Neural crest cell (in vitro differentiated cells): ENCODE measurements around the gene KDM3B. TPM values are rescaled to one million over a fixed set of nuclear protein-coding genes. Genes with fewer than 3 reads are reported as not detected.
"Not testable (repeated sequence)": the region's sequence is repeated elsewhere in the genome, so short reads cannot be mapped to it uniquely, and the experiment has no call there.

ENCODE experiments used
- DNase-seq: peaks from one replicate; pipeline ENCODE4 v3.0.0; 2021; ENCODE audit warnings: low read depth, mixed read lengths, low spot score
- H3K27ac Mint-ChIP-seq: one replicate; pipeline ENCODE4 v1.8.0; 2021; ENCODE audit warnings: mild to moderate bottlenecking, mixed read lengths; ENCODE audit not compliant: unreplicated experiment
- H3K27me3 Mint-ChIP-seq: 2 replicates; pipeline ENCODE4 v1.8.0; 2021; ENCODE audit warnings: low read depth, mild to moderate bottlenecking, mixed read lengths
- H3K36me3 Mint-ChIP-seq: 2 replicates; pipeline ENCODE4 v1.8.0; 2021; ENCODE audit warnings: low read depth, mild to moderate bottlenecking, mixed read lengths
- H3K4me1 Mint-ChIP-seq: 2 replicates; pipeline ENCODE4 v1.8.0; 2021; ENCODE audit warnings: mixed read lengths
- H3K4me3 Mint-ChIP-seq: one replicate; pipeline ENCODE4 v1.8.0; 2021; ENCODE audit warnings: mild to moderate bottlenecking, mixed read lengths
- H3K9me3 Mint-ChIP-seq: 2 replicates; pipeline ENCODE4 v1.8.0; 2021; ENCODE audit warnings: mixed read lengths
- CTCF ChIP-seq: fragments of 200-600 bp; sonication (generic); conservative IDR thresholded peaks from 2 replicates; pipeline ENCODE4 v1.5.0; 2021; ENCODE audit warnings: antibody characterized with exemption, mild to moderate bottlenecking
- total RNA-seq: library from RNA; stranded (reverse); gene quantifications from 2 replicates; pipeline ENCODE4 v1.2.1, GENCODE V29; 2021

Gene KDM3B
- total RNA-seq, 1 donor from 2014 or later, result 100 TPM

DNA sequence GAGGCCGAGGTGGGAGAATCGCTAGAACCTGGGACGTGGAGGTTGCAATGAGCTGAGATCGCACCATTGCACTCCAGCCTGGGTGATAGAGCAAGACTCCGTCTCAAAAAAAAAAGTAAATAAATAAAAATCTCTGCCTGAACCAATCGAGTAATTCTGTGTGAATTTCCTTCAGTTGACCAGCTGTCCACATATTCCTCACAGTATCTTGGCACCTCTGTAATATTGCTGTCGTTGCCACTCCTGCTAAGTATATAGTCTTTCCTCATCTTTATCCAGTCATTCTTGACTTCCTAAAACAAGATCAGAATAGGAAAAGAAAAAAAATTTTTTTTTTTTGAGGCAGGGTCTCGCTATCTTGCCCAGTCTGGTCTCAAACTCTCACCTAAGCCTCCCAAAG, 29.9 kb downstream of the KDM3B start:
- no peaks in the 10 kb centered on the region for H3K27me3 Mint-ChIP-seq
- no peak overlapping the region for H3K4me3 Mint-ChIP-seq
- H3K36me3 Mint-ChIP-seq, result peaks cover 7% of the 10 kb centered on the region
- no peak for DNase-seq
- no peak for TF ChIP-seq CTCF
- no peak overlapping the region for H3K27ac Mint-ChIP-seq
- H3K4me1 Mint-ChIP-seq, result no peaks in the 10 kb centered on the region
- H3K9me3 Mint-ChIP-seq, result no peaks in the 10 kb centered on the region

DNA sequence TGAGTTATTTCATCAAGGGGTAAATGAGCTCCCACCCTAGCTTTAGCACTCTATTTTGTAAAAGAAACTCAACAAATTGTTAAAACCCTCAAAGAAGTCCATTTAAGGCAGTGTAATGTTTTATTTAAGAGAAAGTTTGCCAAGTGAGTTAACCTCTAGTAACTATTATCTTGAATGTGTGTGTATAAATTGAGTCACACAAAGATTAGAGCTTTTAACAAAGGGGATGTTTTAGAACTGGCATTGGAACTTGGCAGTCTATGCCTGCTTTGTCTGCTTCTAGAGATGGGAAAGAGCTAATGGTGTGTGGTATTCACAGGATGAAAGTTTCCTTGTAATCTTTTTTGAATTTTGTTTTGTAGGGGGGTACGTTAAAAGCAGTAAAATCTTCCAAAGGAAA, 33.2 kb downstream of the KDM3B start:
- H3K4me3 Mint-ChIP-seq, result no peak overlapping the region
- DNase-seq, result no peak
- no peaks in the 10 kb centered on the region for H3K9me3 Mint-ChIP-seq
- H3K27ac Mint-ChIP-seq, result no peak overlapping the region
- H3K4me1 Mint-ChIP-seq, result peaks cover 2% of the 10 kb centered on the region
- H3K36me3 Mint-ChIP-seq, result peaks cover 9% of the 10 kb centered on the region
- H3K27me3 Mint-ChIP-seq, result no peaks in the 10 kb centered on the region
- no peak for TF ChIP-seq CTCF

DNA sequence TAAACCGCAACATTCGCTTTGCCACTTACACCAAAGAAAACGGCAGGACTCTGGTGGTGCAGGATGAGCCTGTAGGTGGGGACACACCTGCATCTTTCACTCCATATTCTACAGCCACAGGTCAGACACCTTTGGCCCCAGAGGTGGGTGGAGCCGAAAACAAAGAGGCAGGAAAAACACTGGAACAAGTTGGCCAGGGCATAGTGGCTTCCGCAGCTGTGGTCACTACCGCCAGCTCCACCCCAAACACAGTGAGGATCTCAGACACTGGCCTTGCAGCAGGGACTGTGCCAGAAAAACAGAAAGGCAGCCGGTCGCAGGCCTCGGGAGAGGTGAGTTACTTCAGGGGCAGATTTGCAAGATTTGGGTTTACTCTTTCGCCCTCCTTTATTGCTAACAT, 33.8 kb downstream of the KDM3B start:
- no peak for TF ChIP-seq CTCF
- Mint-ChIP-seq H3K4me3 (no peak overlapping the region), H3K27ac (no peak overlapping the region), H3K9me3 (no peaks in the 10 kb centered on the region), H3K27me3 (no peaks in the 10 kb centered on the region), H3K4me1 (peaks cover 7% of the 10 kb centered on the region), H3K36me3 (peaks cover 11% of the 10 kb centered on the region)
- no peak for DNase-seq

DNA sequence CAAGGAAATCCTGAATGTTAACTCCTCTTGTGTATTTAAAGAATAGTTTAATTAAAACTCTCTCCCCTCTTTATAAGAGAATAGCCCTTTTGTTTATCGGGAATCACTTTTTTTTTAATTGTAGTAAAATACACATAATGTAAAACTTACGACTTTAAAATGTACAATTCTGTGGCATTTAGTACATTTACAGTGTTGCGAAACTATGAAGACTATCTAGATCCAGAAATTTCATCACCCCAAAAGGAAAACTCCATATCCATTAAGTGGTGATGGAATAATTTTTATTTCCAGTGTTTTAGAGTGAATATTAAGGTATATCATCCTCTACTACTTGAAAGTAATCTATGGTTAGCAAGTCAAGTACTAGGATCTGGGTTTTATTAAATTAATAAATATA, 36.8 kb downstream of the KDM3B start:
- no peak overlapping the region for H3K4me3 Mint-ChIP-seq
- no peak overlapping the region for H3K27ac Mint-ChIP-seq
- H3K4me1 Mint-ChIP-seq, result peaks cover 26% of the 10 kb centered on the region
- TF ChIP-seq CTCF, result no peak
- no peaks in the 10 kb centered on the region for H3K27me3 Mint-ChIP-seq
- no peak for DNase-seq
- peaks cover 15% of the 10 kb centered on the region for H3K36me3 Mint-ChIP-seq
- H3K9me3 Mint-ChIP-seq, result no peaks in the 10 kb centered on the region

- Mint-ChIP-seq H3K4me1 (peaks cover 26% of the 10 kb centered on the region), H3K36me3 (peaks cover 18% of the 10 kb centered on the region)
- not testable (repeated sequence) for DNase-seq, H3K27me3 Mint-ChIP-seq, H3K4me3 Mint-ChIP-seq, H3K27ac Mint-ChIP-seq, H3K9me3 Mint-ChIP-seq
Measured at GRCh38 chr5:138389911-138390310, 37.4 kb downstream of the KDM3B start.

DNA sequence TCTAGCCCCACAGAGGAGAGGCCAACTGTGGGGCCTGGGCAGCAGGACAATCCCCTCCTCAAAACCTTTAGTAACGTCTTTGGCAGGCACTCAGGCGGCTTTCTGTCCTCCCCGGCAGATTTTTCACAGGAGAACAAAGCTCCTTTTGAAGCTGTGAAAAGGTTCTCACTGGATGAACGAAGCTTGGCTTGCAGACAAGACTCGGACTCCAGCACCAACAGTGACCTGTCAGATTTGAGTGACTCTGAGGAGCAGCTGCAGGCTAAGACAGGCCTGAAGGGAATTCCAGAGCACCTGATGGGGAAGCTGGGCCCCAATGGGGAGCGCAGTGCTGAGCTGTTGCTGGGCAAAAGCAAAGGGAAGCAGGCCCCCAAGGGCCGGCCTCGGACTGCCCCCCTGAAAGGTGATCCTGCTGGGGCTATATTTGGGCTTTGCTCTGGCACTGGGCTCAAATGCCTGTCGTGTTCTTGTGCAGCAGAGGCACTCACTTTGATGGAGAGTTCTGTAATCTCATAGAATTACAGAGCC, 39.4 kb downstream of the KDM3B start:
- TF ChIP-seq CTCF, result no peak
- Mint-ChIP-seq H3K9me3 (no peaks in the 10 kb centered on the region), H3K27me3 (no peaks in the 10 kb centered on the region), H3K4me1 (peaks cover 26% of the 10 kb centered on the region), H3K27ac (peak overlapping the region; percentile 83), H3K4me3 (peak overlapping the region; percentile 24), H3K36me3 (peaks cover 26% of the 10 kb centered on the region)
- DNase-seq, result peak; percentile 13
